Activated CD4-positive, alpha-beta T cell treated with anti-CD3 and anti-CD28 coated beads, Interleukin-2, Interleukin-6, amounts not matched to agents 100 ng/mL and 50 ng/mL, durations not matched to agents 16 hours and 8 hours (primary cell): ENCODE results near the gene SPTBN5.

Experiments
- DNase-seq: peaks from one replicate; pipeline ENCODE4 v3.0.0-alpha.2; 2020

Gene SPTBN5

DNA sequence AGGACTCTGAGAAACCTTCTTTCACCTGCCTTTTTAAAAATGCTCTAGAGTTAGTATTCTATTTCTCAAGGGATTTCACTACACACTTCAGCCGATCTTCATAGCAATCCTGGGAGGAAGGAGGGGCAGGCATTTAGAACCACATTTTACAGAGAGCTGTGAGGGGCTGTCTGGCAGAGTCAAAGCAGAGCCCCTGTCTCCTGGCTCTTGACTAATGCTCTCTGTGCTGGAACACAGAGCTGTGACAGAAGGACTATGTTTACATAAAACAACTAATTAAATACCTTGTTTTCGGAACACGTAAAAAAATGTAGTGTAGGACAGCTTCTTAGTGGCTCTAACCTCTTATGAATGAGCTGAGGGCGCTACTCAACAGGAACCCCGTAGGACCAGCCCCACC lies 7.6 kb upstream of the SPTBN5 start:
- no peak for DNase-seq

DNA sequence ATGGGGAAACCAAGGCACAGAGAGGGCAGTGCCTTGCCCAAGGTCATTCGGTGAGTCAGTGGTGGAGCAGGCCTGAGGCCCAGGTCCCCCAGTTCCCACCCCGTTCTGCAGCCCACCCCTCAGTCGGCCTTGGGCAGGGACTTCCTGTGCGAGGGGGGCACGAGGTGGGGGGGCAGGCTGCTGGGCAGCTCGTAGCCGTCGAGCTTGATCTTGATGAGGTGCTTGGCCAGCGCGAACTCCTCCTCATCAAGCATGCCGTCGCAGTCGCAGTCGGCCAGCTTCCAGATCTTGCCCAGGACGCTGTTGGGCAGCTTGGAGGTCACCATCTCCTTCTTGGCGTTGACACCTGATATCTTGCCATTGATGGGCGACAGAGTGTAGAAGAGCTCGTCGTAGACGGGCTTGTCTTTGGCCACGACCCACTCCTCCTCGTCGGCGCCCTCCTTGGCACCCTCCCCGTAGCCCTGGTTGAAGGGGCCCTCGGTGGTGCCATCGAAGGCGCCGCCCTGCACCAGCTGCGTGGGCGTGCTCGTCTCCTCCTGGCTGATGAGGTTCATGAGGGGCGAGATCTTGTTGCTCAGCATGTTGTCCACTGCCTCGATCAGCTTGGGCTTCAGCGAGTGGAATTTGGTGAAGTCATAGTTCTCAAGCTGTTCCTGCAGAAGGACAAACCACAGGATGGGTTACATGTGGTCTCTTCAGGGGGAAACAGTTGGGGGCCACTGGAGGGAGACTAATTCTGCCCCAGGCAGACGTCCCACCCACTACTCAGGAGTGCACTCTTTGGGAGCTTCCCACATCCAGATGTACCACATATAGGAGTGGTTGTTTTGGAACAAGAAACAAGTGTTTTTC lies 6.9 kb upstream of the SPTBN5 start:
- no peak for DNase-seq

DNA sequence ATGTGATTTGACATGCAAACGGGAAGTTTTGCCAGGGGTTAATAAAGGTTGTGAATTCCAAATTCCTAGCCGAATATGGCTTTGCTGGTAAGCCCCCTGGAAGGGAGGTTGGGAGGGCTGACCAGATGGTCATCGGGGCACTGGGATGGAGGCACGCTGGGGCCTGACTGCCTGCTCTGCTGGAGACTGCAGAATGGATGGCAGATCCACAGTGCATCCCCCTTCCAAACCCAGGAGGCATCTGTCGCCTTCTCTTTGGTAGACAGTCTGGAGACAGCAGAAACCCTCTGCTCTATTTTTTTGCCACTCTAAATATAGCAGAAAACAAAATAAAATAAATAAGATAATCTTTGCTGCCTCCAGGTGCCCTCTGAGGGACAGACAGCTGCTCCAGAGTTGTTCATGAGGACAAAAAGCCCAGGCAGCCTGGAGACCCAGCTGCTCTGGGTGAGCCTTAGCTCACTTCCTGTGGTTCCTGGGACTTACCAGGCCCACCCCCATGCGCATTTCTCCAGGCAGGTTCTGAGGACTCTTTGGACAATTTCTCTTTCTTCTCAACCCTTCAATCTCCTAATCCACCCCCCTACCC lies 6.1 kb upstream of the SPTBN5 start:
- DNase-seq = no peak

DNA sequence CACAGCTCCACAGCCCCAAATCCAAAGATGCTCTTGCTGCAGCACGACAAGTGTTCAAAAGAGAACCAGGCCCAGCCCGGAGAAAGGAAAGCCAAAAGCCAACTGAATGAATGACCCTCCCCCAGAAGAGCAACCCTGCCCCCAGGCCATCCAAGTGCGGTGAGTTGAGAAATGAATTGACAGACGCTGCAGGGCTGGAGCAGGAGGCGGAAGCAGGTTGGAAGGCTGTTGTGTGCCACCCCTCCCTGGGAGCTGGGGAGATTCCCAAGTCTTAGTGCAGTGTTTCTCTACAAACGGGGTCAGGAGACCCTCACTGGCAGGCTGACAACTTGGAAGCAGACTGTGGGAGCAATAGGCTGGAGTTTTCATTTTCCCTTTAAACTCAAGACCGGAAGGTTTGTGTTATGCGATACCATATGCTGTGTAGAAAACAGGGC lies 3.5 kb upstream of the SPTBN5 start:
- no peak for DNase-seq

DNA sequence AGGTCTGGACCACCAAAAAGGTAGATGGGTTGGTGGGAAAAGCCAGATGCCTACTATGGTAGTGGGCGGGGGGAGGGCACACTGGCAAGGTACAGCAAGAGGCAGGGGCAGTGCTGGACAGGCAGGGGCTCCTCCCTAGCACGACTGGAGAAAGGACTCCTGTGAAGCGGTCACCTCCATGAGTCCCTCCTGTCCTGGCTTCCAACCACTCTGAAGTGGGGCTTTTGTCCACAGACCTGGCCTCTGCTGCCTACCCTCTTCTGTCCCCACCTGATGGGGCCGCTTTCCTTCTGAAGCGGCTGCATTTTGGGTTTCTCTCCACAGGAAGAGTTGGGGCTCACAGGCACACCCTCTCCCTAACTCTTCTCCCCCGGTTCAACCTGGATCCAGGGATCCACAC lies 2.7 kb upstream of the SPTBN5 start:
- no peak for DNase-seq

DNA sequence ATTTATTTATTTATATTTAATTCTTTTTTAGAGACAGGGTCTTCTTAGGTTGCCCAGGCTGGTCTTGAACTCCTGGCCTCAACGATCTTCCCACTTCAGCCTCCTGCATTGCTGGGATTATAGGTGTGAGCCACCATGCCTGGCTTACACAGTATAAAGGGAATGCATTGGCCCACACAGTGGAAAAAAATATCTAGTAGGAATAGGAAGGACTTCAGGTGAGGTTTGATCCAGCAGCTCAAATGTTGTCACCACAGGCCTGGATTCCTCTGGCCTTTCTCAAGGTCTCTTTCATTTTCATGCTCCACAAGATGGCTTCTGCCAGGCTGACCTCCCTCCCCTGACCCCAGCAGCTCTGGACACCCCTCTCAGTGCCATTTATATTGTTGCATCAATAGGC lies 2.1 kb upstream of the SPTBN5 start:
- DNase-seq = no peak

DNA sequence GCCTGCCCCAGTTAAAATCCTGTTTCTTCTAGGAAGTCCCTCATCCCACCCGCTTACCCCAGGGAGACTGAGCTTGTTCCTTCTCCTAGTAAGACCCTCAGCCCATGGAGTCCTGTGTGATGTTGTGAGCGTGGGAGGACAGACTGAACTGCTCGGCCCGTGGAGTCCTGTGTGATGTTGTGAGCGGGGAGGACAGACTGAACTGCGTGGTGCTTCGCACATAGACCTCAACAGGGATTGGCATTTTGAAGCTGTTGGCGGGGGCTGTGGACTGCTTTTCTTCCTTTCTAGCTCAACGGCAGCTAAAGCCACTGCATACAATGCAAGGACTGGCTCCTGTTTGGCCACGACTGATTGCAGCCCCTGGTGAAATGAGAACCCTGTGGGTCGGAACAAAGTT lies 1.6 kb upstream of the SPTBN5 start:
- DNase-seq = no peak

DNA sequence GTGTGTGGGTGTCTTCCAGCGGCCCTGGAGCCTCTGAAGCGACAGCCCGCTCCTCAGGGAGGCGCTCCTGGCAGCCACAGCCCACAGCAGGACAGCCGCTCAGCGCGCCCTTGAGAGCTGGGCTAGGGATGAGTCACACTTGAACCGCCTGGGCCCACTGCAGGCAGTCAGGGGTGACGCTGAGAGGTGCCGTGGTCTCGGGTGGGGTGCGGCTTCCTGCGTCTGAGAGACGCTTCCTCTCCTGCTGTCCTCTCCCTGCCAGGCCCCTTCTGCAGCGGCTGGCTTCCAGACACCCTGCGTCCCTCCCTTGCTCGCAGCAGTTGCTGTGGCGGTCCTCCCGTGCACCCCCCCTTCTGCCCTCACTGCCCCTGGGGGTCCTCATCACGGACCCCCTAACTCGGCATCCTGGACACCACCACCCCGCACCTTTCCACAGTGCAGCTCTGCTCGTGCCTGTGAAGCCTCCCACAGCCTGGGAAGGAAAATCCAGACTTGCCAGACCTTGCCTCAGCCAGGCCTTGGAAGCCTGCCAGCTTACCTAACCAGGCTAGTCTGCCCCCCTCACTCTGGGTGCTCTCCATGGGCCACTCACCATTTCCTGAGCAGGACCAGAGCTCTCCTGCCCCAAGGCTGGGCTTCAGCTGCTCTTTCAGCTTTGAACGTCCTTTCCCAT lies 1.1 kb upstream of the SPTBN5 start:
- peak; percentile 83 for DNase-seq

DNA sequence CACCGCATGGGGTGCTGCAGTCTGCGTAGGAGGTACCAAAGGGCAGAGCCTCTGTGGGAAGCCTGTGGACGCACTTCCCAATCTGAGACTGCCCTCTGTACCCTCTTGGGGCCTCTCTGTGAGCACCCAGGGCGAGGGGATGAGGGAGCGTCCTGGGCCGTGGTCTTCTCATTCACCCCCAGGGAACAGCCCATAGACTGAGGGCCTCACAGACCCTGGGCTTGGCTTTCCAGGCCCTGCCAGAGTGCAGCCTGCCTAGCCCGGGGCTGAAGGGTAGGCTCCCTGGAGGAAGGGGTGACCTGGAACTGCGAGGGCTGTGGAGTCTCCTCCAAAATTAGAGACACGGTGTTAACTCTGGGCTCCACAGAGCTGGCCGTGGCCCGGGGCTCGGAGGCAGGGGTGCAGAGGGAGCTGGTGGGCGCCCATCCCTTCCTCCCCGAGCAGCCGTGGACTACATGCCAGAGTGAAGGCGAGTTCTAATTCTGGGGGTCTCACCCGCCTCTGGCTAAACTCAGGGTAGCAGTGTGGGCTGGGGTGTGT lies 468 bp upstream of the SPTBN5 start:
- no peak for DNase-seq

DNA sequence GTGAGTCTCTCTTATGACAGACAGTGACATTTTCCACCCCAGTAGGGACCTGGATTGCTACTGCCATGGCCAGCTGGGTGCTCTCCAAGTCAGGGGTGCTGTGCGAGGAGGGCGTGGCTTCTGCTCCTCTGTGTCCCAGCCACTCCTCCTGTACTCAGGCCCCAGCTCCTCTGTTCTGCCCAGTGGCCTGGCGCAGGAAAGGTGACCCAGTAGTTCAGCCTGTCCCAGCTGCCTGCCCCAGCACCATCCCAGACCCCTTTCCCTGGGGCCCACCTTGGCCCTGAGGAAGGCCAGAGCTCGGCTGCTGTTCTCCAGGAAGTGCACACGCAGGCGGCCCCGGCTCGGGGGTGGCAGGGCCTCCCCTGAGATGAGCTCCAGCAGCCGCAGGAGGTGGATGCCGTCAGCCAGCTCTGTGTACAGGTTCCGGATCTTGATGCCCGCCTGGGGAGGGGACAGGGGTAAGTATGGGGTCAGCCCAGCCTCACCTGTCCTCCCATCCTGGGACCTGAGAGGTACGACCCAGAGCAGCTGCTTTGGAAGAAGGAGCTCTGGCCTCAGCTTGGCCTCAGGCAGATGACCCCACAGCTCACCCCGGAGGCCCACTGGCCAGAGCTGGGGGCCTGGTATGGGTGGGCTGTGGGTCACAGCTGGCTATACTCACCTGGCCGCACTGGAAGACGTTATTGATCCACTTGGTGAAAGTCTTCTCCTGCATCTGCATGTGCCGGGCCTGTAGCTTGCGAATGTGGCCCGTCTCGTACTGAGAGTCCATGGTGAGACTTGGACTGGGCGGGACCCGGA lies 1.0 kb downstream of the SPTBN5 start:
- no peak for DNase-seq

DNA sequence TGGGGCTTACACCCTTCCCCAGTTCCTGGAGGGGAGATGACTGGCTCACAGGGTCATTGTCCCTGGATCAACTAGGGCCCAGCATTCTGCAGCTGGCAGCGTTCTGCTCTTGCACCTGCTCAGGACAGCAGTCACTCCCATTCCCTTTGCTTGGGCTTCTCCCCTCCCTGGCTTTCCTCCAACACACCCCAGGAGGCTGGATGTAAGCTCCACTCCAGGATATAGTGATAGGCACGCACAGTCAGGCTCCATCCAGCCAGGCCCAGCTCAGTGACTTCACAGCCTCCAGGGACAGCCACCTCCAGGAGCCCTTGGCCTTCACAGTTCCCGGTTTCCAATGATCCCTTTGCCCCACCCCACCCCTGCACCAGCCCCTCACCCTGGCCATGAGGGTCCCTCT lies 1.9 kb downstream of the SPTBN5 start:
- DNase-seq = no peak

DNA sequence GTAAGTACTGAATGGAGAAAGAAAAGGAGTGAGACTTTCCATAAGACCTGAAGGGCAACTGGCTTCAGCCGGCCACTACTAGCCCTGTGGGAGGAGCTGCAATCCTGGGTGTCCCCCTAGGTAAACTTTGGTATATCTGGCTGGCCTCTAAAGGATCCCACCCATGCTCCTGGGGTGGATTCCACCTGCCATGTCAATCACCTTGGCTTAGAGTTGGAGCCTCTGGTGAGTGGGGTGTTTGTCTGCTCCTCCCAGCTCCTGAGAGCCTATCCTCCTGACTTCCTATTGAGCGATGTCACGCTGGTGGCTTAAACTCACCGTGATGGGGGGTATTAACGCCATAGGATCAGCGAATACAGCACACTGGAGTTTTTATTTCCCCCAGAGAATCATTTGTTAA lies 2.6 kb downstream of the SPTBN5 start:
- DNase-seq = no peak

DNA sequence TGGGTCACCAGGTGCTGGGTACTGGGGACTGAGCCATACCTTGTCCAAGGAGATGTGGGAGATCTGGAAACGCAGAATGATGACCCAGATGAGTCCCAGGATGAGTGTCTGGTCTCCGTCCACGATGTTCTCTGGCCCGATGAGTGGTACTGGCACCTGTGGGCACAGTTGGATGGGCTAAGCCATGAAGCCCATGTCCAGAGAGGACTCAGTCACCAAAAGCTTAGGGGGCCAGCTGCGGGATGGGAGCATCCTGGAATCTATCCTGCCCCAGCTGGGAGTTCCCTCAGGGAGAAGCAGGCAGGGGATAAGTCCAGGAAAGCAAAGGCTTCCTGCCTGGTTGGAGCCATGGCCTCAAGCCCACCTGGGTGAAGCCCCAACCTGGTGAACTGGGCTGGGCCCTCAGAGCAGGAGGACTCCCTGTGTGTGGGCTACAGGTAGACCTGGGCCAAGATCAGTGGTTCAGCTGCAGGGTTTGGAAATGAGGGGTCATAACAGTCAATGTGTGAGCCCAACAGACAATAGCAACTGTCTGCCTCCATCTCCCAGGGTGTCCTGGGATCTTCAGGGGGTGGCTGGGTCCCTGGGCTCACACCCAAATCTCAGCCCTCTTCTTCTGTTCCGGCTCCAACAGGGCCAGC lies 3.7 kb downstream of the SPTBN5 start:
- no peak for DNase-seq

DNA sequence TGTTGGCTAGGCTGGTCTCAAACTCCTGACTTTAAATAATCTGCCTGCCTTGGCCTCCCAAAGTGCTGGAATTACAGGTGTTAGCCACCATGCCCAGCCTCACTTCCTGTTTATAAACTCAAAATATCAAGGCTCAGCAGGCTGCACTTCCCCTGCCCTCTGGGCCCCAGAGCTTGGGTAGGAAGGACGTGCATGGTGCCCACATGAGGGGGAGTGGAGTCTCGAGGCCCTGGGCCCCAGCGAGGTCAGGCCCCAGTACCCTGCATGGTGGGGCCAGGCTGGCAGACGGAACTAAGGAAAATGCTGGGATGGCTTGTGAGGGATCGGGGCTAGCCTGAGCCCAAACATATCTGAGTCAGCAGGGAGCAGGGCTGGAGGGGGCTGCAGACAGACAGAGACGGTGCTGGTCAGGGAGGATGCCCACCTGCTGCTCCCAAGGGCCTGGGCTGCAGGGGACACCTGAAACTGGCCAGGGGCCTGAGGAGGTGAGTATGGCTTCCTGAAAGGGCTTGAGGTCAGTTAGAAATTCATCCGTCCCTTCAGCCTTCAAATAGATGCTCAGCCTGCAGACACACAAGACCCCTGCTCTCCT lies 5.1 kb downstream of the SPTBN5 start:
- DNase-seq = peak; percentile 20

DNA sequence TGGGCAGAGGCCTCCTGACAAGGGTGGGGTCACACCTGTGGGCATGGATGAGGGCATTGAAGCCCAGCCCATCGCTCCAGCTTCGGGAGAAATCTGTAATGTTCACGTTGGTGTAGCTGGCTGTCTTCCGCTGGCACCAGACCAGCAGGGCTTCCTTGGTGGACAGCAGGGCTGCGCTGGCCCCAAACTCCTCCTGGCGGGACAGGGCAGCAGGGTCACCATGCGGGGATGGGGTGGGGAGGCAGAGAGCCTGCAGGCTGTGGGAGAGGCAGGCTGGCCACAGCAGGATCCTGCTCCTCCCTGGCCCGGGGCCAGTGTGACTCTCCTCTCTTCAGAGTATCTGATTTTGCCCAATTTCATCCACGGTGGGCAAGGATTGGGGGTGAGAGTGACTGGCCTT lies 6.0 kb downstream of the SPTBN5 start:
- DNase-seq = no peak

DNA sequence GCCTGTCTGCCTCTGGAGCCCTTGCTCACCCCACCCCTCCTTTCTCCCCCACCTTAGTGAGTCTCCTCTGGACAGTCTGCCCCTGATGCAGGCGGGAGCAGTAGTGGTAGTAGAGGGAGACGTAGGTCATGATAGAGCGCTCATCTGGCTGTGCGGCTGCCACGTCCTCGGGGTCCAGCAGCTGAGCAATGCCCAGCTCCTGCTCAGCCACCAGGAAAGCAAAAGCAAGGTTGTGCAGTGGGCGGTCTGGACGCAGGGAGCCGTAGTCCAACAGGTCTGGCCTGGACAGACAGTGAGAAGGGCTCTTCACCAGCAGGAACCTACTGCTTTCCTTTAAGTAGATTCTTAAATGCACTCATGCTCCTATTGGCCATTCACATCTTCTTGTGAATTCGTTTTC lies 6.7 kb downstream of the SPTBN5 start:
- DNase-seq = no peak

DNA sequence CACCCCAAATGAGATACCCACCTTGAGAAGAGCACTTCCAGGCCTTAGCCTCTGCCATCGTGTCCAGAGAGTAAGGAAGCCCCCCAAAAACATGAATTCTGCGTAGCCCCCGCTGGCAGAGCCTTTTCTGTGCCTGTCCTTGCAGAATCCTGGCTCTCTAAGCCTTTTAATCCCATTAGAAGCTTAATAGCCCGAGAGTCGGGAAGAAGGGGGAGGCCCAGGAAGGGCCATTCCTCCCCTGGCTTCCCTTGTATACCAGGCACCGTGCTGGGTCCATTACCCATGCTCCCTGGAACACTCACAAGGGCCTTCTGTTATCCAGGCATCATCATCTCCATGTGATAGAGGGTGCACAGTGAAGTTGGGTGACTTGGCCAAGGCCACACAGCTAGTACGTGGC lies 7.1 kb downstream of the SPTBN5 start:
- DNase-seq = no peak

DNA sequence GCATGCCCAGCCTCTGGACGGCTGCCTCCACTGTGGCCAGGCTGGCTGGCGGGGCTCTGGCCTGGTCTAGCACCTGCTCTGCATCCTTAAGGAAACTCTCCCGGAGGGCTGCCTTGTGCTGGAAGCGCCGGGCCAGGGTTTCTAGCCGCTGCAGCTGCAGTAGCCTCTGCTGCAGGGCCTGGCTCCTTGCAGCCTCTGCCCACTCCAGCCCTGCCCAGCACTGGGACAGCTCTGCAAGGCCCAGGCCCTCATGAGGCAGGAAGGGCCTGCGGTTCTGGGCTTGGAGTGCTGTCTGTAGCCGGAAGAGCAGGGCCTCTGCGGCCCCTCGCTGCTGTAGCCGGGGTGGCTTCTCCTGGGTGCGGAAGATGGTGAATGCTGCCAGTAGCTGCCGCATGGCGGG lies 8.0 kb downstream of the SPTBN5 start:
- no peak for DNase-seq

DNA sequence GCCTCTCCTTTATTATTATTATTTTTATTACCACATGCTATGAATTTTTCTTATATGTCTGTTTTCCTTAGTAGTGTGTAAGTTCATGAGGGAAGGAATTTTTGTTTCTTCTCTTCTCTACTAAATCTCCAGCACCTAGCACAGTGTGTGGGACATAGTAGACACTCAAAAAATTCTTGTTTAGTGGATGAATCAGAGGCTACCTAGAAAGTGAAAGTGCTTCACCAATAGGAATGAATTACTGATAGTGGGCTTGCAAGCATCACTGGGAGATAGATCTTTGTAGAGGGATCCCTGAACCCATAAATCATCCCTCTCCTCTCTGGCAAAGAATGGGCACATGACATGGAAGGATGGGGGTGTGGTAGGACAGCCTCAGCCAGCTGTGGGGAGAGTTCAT lies 8.5 kb downstream of the SPTBN5 start:
- DNase-seq = no peak

DNA sequence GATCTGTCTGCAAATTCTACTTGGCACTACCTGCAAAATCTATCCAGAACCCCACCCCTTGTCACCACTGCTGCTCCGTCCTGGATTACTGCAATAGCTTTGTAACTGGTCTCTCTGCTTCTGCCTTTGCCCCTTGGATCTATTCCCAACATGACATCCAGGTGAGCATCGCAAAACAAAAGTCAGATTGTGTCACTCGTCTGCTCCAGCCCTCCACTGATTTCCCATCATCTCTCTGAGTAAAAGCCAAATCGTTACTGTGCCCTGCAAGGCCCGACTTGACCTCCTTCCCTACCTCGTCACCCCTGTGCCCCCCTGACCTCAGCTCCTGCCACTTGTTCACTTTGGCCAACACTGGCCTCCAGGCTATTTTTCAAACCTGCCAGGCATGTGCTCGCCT lies 9.4 kb downstream of the SPTBN5 start:
- no peak for DNase-seq

DNA sequence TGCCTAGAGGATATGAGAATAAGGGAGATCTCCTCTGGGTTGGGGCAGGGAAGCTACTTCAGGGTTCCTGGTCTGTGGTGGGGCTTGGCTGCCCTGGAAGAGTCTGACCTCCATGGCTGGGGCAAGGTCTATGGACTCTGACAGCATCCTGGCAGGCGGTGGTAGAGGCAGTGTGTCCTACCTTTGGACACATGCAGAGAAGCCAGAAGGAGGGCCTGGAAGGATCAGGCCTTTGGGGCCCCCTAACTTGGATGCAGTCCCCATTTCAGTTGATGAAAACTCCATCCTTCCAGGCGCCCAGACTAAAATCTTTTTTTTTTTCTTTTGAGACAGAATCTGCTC lies 10.4 kb downstream of the SPTBN5 start:
- DNase-seq = no peak
